Measurements from ENCODE around the gene IKBKG.

DNA sequence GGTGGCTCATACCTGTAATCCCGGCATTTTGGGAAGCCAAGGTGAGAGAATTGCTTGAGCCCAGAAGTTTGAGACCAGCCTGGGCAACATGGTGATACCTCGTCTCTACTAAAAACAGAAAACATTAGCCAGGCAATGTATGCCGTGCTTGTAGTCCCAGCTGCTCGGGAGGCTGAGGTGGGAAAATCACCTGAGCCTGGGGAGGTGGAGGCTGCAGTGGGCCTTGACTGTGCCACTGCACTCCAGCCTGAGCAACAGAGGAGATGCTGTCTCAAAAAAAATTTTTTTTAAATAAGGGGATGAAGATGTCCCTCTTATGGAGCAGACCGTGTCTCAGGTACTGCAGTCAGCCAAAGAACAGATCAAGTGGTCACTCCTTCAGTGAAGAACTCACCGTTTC lies 58.1 kb downstream of the IKBKG start:
- no peak for TF ChIP-seq EZH2 (conservative IDR thresholded peaks at IDR 0.05; ENCODE audit: low read depth, low read length)
- TF ChIP-seq ZMYM2 (CRISPR knock-in tag; IDR thresholded peaks at IDR 0.05), result no peak
- TF ChIP-seq, protein P1, sequence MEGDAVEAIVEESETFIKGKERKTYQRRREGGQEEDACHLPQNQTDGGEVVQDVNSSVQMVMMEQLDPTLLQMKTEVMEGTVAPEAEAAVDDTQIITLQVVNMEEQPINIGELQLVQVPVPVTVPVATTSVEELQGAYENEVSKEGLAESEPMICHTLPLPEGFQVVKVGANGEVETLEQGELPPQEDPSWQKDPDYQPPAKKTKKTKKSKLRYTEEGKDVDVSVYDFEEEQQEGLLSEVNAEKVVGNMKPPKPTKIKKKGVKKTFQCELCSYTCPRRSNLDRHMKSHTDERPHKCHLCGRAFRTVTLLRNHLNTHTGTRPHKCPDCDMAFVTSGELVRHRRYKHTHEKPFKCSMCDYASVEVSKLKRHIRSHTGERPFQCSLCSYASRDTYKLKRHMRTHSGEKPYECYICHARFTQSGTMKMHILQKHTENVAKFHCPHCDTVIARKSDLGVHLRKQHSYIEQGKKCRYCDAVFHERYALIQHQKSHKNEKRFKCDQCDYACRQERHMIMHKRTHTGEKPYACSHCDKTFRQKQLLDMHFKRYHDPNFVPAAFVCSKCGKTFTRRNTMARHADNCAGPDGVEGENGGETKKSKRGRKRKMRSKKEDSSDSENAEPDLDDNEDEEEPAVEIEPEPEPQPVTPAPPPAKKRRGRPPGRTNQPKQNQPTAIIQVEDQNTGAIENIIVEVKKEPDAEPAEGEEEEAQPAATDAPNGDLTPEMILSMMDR (CRISPR knock-in tag; IDR thresholded peaks at IDR 0.05), result no peak
- no peak for TF ChIP-seq SIN3A (IDR thresholded peaks at IDR 0.05; ENCODE audit: borderline replicate concordance, low read depth, low read length)
- no peak for TF ChIP-seq ZSCAN9 (CRISPR knock-in tag; IDR thresholded peaks at IDR 0.05; ENCODE audit: borderline replicate concordance)
- TF ChIP-seq TP53 (CRISPR knock-in tag; conservative IDR thresholded peaks at IDR 0.05), result no peak
- no peak for TF ChIP-seq FOXK1 (CRISPR knock-in tag; IDR thresholded peaks at IDR 0.05; ENCODE audit: borderline replicate concordance, low read depth)
- TF ChIP-seq HCFC1 (IDR thresholded peaks at IDR 0.05; ENCODE audit: low read depth, low read length), result no peak
- no peak for TF ChIP-seq NFIC (IDR thresholded peaks at IDR 0.05; ENCODE audit: low read length)
- TF ChIP-seq ZNF317 (CRISPR knock-in tag; IDR thresholded peaks at IDR 0.05), result no peak
